Upper lobe of right lung (tissue), 1 donor: ENCODE measurements around the gene TAAR1. TPM values are rescaled to one million over a fixed set of nuclear protein-coding genes. Genes with fewer than 3 reads are reported as not detected.
"Not testable (repeated sequence)": the region's sequence is repeated elsewhere in the genome, so short reads cannot be mapped to it uniquely, and the experiment has no call there.

Experiments
- ATAC-seq: fragments of 200-7000 bp; cut with Tn5 transposase; one replicate; pipeline ENCODE4 v1.9.1; 2020; ENCODE audit warnings: mild to moderate bottlenecking, moderate library complexity
- DNase-seq: peaks from one replicate; pipeline ENCODE4 v3.0.0-alpha.2; 2020
- H3K27ac ChIP-seq: fragments of 200-600 bp; one replicate; pipeline ENCODE4 v1.8.0; 2022
- H3K27me3 ChIP-seq: fragments of 200-600 bp; one replicate; pipeline ENCODE4 v1.8.0; 2022; ENCODE audit warnings: mild to moderate bottlenecking
- H3K36me3 ChIP-seq: fragments of 200-600 bp; one replicate; pipeline ENCODE4 v1.8.0; 2022
- H3K4me1 ChIP-seq: fragments of 200-600 bp; one replicate; pipeline ENCODE4 v1.8.0; 2022
- H3K4me3 ChIP-seq: fragments of 200-600 bp; one replicate; pipeline ENCODE4 v1.8.0; 2022; ENCODE audit warnings: mild to moderate bottlenecking
- H3K9me3 ChIP-seq: fragments of 200-600 bp; one replicate; pipeline ENCODE4 v1.8.0; 2022
- intact Hi-C: fragments of 100-400 bp; cut with DNase I; formaldehyde crosslinking; loops from one replicate; pipeline ENCODE4 v1.11.0; 2022
- total RNA-seq: library from RNA; stranded (reverse); fragmentation: NEBNext Ultra II Directional; extraction: Animal tissue kit (Norgen Biotek cat#: 25700); gene quantifications from one replicate; pipeline ENCODE4 v1.2.1, GENCODE V29; 2021
- TF ChIP-seq, protein P1 (sequence below): fragments of 200-600 bp; IDR thresholded peaks from one replicate; pipeline ENCODE4 v1.8.0; 2022; ENCODE audit warnings: antibody characterized with exemption
- donor health status: DM: no; HTN: yes; CAD: no; lungs with severe emphysema.

The TAAR1 gene
- total RNA-seq, 1 donor from 2014 or later, result not detected

DNA sequence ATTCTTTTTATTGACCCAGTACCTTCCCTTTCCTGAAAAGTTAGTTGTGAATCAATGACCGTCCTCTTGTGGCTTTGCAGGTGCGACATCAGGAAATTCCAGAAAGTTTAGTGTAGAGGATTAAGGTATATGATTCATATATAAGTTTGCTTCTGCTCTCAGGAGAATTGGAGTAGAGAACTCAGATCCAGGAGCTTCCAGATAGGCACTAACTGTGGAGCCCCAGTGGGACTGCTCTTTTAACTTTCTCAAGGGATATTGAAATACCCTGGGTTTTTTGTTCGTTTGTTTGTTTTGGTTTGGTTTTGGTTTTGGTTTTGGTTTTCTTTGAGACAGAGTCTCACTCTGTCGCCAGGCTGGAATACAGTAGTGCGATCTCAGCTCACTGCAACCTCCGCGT is 44.4 kb downstream of the TAAR1 start:
- no peak for ATAC-seq

DNA sequence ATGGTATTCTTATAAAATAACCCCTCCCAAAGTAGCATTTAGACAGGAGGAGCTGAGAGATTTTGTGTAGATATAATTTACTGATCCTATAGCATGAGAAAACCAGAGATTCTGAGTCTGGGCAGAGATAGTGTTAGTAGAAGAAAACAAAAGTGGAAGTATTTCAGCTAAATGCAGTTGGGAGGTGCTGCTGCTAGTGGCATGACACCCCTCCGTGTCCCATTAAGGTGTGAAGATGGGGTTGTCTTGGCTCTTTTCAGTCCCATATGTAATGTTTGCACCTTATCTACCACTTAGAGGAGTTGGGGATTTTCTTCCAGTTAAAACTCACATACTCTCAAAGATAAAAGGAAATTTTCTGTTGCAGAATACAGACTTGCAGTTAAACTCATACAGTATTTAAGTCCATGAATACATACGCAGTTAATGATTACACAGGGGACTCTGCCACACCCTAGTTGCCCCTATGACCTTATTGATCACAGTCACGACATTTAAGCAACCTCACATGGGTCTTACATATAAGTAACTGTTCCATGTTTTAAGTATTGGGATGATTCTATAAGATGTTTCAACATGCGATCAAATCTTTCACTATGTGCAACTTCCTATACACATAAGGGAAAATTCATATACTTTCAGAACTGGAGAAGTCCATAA is 46.4 kb downstream of the TAAR1 start:
- Histone ChIP-seq H3K27me3 (no peaks in the 10 kb centered on the region), H3K4me1 (no peaks in the 10 kb centered on the region), H3K9me3 (no peaks in the 10 kb centered on the region), H3K27ac (no peak overlapping the region), H3K36me3 (no peaks in the 10 kb centered on the region), H3K4me3 (no peak overlapping the region)
- no peak for DNase-seq
- ATAC-seq, result no peak
- TF ChIP-seq, protein P1, sequence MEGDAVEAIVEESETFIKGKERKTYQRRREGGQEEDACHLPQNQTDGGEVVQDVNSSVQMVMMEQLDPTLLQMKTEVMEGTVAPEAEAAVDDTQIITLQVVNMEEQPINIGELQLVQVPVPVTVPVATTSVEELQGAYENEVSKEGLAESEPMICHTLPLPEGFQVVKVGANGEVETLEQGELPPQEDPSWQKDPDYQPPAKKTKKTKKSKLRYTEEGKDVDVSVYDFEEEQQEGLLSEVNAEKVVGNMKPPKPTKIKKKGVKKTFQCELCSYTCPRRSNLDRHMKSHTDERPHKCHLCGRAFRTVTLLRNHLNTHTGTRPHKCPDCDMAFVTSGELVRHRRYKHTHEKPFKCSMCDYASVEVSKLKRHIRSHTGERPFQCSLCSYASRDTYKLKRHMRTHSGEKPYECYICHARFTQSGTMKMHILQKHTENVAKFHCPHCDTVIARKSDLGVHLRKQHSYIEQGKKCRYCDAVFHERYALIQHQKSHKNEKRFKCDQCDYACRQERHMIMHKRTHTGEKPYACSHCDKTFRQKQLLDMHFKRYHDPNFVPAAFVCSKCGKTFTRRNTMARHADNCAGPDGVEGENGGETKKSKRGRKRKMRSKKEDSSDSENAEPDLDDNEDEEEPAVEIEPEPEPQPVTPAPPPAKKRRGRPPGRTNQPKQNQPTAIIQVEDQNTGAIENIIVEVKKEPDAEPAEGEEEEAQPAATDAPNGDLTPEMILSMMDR, result no peak
- intact Hi-C loops, result no loop called here

More for the DNA sequence above, 44.4 kb downstream of the TAAR1 start:
- no peak for DNase-seq
- no peaks in the 10 kb centered on the region for H3K9me3 ChIP-seq
- intact Hi-C loops, result no loop called here
- TF ChIP-seq, protein P1, result no peak
- no peak overlapping the region for H3K4me3 ChIP-seq
- H3K27ac ChIP-seq, result no peak overlapping the region
- H3K4me1 ChIP-seq, result no peaks in the 10 kb centered on the region
- H3K36me3 ChIP-seq, result no peaks in the 10 kb centered on the region
- H3K27me3 ChIP-seq, result no peaks in the 10 kb centered on the region

DNA sequence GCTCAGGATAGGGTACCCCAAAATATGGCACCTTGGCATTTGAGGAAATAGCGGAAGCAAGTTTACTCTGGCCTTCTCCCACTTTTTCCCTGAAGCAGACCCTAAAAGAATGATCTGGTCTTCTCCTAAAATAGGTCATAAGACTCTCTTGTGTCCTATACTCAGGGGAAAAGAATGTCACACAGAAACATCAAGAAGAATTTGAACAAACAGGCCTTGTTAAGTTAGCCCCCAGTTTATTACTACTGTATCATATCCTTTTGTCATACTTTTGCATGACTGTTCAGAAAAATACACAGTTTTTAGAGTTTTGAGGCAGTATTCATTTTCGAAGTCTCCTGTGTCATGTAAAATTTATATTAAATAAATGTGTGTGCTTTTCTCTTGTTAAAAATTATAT is 47.4 kb downstream of the TAAR1 start:
- Histone ChIP-seq H3K36me3 (no peaks in the 10 kb centered on the region), H3K27me3 (no peaks in the 10 kb centered on the region), H3K4me3 (no peak overlapping the region), H3K9me3 (no peaks in the 10 kb centered on the region), H3K27ac (no peak overlapping the region), H3K4me1 (no peaks in the 10 kb centered on the region)
- intact Hi-C loops, result no loop called here
- TF ChIP-seq, protein P1, result no peak
- ATAC-seq (no peak), DNase-seq (no peak)

DNA sequence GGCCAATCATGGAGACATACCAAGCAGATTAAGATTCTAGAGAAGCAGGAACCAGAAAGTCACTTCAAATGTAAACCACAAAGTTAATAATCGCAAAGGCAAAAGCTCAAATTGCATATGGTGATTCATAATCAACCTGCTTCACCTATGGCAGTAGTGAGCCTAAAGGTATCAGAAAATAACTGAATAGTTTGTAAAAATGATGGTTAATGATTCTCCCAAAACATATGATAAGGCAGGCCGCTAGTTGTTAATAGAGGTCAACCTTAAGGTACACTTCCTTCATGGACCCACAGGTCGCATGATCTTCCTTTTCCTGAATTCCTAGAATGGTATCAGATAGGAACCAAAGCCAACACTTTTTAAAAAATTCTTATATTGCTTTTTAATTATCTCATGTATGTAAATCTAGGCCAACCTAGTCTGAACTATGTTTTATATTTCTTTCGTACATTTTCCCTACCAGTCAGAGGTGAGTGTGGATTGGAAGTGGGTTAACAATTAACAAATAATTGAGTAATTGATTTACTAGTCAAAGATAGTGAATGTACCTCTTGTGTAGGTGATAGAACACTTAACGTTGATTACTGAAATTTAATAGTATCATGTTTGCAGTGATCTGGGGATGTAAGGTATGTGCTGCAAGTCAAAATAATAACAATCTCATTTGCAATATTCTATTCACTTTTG is 51.3 kb downstream of the TAAR1 start:
- Histone ChIP-seq H3K27me3 (no peaks in the 10 kb centered on the region), H3K36me3 (no peaks in the 10 kb centered on the region), H3K27ac (no peak overlapping the region), H3K9me3 (no peaks in the 10 kb centered on the region), H3K4me3 (no peak overlapping the region), H3K4me1 (no peaks in the 10 kb centered on the region)
- intact Hi-C loops, result no loop called here
- no peak for ATAC-seq
- no peak for DNase-seq
- TF ChIP-seq, protein P1, result no peak

DNA sequence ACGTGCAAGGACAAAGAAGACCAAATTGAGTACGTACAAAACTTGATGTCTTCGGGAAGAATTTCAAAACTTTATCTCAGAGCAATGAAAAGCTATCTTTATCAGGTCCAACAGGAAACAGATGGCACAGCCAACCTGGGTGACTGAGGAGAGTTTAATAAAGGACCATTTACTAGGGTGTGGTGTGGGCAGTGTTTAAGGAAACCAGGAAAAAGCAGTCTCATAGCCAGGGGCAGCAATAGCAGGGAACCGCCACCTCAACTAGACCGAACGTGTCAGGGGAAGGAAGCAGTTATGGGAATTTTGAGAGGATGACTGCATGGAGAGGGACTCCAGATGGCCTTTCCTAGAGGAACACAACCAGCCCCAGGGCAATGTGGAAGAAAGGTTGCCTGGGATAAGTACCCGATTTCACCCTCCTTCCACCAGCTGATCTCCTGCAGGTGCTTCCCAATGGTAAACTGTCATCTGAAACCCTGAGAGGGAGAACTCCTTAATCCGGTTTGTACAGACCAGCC is 54.3 kb downstream of the TAAR1 start:
- no peak overlapping the region for H3K27ac ChIP-seq
- intact Hi-C loops, result no loop called here
- no peak overlapping the region for H3K4me3 ChIP-seq
- DNase-seq (no peak), ATAC-seq (no peak)
- TF ChIP-seq, protein P1, result no peak
- H3K9me3 ChIP-seq, result no peaks in the 10 kb centered on the region
- no peaks in the 10 kb centered on the region for H3K4me1 ChIP-seq
- peaks cover 5% of the 10 kb centered on the region for H3K27me3 ChIP-seq
- H3K36me3 ChIP-seq, result no peaks in the 10 kb centered on the region

DNA sequence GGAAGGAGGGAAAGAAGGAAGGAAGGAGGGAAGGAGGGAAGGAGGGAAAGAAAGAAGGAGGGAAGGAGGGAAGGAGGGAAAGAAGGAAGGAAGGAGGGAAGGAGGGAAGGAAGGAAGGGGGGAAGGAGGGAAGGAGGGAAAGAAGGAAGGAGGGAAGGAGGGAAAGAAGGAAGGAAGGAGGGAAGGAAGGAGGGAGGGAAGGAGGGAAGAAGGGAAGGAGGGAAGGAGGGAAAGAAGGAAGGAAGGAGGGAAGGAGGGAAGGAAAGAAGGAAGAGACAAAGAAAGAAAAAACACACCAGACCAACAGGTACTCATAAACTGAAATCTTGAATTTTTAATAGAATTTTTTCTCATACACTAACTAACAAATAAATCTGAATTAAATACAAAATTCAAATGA is 58.1 kb downstream of the TAAR1 start:
- DNase-seq, H3K27ac ChIP-seq, ATAC-seq, H3K4me3 ChIP-seq, intact Hi-C loops, H3K27me3 ChIP-seq, H3K36me3 ChIP-seq, H3K9me3 ChIP-seq, H3K4me1 ChIP-seq: not testable (repeated sequence)
